Esophagus muscularis mucosa (tissue), 4 donors: ENCODE data around the gene C12orf42. TPM values are rescaled to one million over a fixed set of nuclear protein-coding genes. Genes with fewer than 3 reads are reported as not detected.
"Not testable (repeated sequence)": the region's sequence is repeated elsewhere in the genome, so short reads cannot be mapped to it uniquely, and the experiment has no call there.

Experiments used
- DNase-seq: peaks from one replicate; pipeline ENCODE4 v3.0.0-alpha.2; 2017; ENCODE audit errors: extremely low spot score
- H3K27ac ChIP-seq, 4 donors: fragments of 200-600 bp; sonication (generic); replicated peaks in 1 of 4; 1 replicate in 3 of 4; 2 replicates in 1 of 4; pipeline ENCODE4 v1.5.1; 2016 to 2019; ENCODE audit warnings: mild to moderate bottlenecking in 1 of 4
- H3K27me3 ChIP-seq, 4 donors: fragments of 200-600 bp; sonication (generic); one replicate each; pipeline versions ENCODE4 v1.5.1 to v1.6.0; 2016 to 2019
- H3K36me3 ChIP-seq, 4 donors: fragments of 200-600 bp; sonication (generic); one replicate each; pipeline ENCODE4 v1.5.1; 2016 to 2019
- H3K4me1 ChIP-seq, 4 donors: fragments of 200-600 bp; sonication (generic); one replicate each; pipeline ENCODE4 v1.5.1; 2016 to 2019
- H3K4me3 ChIP-seq, 4 donors: fragments of 200-600 bp; sonication (generic); 1 replicate in 2 of 4; 2 replicates in 2 of 4; pipeline ENCODE4 v1.5.1; 2016 to 2019; ENCODE audit warnings: mild to moderate bottlenecking in 4 of 4, moderate library complexity in 1 of 4
- H3K9me3 ChIP-seq, 4 donors: fragments of 200-600 bp; sonication (generic); 1 replicate in 3 of 4; 2 replicates in 1 of 4; pipeline ENCODE4 v1.5.1; 2016 to 2019
- EP300 ChIP-seq: sonication (generic); formaldehyde crosslinking; IDR thresholded peaks from one replicate; pipeline ENCODE4 v1.6.1; 2017; ENCODE audit warnings: antibody characterized with exemption
- POLR2A ChIP-seq: fragments of 450-650 bp; IDR thresholded peaks from one replicate; pipeline ENCODE4 v1.6.1; 2017; ENCODE audit warnings: antibody characterized with exemption, moderate library complexity, mild to moderate bottlenecking, low read depth
- POLR2AphosphoS5 ChIP-seq, 2 donors: sonication (generic); formaldehyde crosslinking; IDR thresholded peaks; one replicate each; pipeline ENCODE4 v1.6.1; 2017; ENCODE audit warnings: antibody characterized with exemption in 2 of 2
- WGBS: methylation state at CpG from one replicate; pipeline ENCODE4 v1.1.5; 2018; 5-methylcytosine and 5-hydroxymethylcytosine counted together
- intact Hi-C: fragments of 100-400 bp; cut with DNase I; formaldehyde crosslinking; loops from one replicate; pipeline ENCODE4 v1.15.1; 2023
- total RNA-seq, 4 donors: library from RNA; depleted of rRNA; stranded (reverse); fragments of >200 nt; gene quantifications; one replicate each; pipeline versions ENCODE4 v1.1.0 to v1.2.1, GENCODE V29; 2016
- TF ChIP-seq, protein P1 (sequence below), 3 experiments: fragments of 200-600 bp in 2 of 3; fragments of 450-650 bp in 1 of 3; sonication (generic) in 2 of 3; IDR thresholded peaks; one replicate each; pipeline ENCODE4 v1.5.1; 2017 to 2019; ENCODE audit warnings: antibody characterized with exemption in 3 of 3, mild to moderate bottlenecking in 2 of 3, moderate library complexity in 1 of 3

C12orf42 gene
- total RNA-seq, 4 donors from 2014 or later = not detected

GRCh38 chr12:103431950-103432349 is 63.8 kb downstream of the C12orf42 start:
- no peak for TF ChIP-seq POLR2A
- Histone ChIP-seq H3K9me3 (peaks cover 0 to 13% (median 2%) of the 10 kb centered on the region in 4 donors), H3K4me3 (no peak overlapping the region), H3K27ac (no peak overlapping the region), H3K4me1 (no peaks in the 10 kb centered on the region), H3K36me3 (no peaks in the 10 kb centered on the region), H3K27me3 (no peaks in the 10 kb centered on the region)
- intact Hi-C loops = no loop called here
- 82% methylated on average over 2 of the region's 2 CpGs for WGBS
- DNase-seq = no peak

DNA sequence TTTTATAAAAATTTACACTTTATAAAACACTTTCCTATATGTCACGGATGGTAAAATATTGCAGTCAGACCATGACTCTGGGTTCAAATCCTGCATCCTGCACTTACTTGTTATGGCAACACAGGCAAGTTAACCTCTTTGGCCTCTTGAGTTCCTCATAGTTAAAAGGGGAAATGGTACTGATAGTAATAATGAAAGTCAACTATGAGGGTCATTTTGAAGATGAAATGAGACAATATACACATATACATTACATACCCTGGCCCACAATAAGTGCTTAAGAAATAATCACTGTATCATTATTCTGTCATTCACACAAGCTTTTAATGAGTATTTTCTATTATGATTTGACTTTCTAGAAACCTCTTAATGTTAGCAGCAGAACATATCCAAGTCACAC is 64.4 kb downstream of the C12orf42 start:
- no peak for DNase-seq
- Histone ChIP-seq H3K4me3 (no peak overlapping the region), H3K27me3 (no peaks in the 10 kb centered on the region), H3K36me3 (no peaks in the 10 kb centered on the region), H3K4me1 (no peaks in the 10 kb centered on the region), H3K27ac (no peak overlapping the region), H3K9me3 (peaks cover 0 to 13% (median 2%) of the 10 kb centered on the region in 4 donors)
- intact Hi-C loops = no loop called here
- TF ChIP-seq POLR2A (no peak), EP300 (no peak), POLR2AphosphoS5 (IDR thresholded peaks at IDR 0.05) (no peak)
- TF ChIP-seq, protein P1, sequence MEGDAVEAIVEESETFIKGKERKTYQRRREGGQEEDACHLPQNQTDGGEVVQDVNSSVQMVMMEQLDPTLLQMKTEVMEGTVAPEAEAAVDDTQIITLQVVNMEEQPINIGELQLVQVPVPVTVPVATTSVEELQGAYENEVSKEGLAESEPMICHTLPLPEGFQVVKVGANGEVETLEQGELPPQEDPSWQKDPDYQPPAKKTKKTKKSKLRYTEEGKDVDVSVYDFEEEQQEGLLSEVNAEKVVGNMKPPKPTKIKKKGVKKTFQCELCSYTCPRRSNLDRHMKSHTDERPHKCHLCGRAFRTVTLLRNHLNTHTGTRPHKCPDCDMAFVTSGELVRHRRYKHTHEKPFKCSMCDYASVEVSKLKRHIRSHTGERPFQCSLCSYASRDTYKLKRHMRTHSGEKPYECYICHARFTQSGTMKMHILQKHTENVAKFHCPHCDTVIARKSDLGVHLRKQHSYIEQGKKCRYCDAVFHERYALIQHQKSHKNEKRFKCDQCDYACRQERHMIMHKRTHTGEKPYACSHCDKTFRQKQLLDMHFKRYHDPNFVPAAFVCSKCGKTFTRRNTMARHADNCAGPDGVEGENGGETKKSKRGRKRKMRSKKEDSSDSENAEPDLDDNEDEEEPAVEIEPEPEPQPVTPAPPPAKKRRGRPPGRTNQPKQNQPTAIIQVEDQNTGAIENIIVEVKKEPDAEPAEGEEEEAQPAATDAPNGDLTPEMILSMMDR (IDR thresholded peaks at IDR 0.05) = no peak
- 76% methylated on average over 1 of the region's 1 CpG for WGBS

GRCh38 chr12:103425674-103426073 is 70.1 kb downstream of the C12orf42 start:
- 69% methylated on average over 6 of the region's 6 CpGs for WGBS
- H3K27ac ChIP-seq, DNase-seq, H3K4me3 ChIP-seq, H3K36me3 ChIP-seq, H3K4me1 ChIP-seq, H3K27me3 ChIP-seq, H3K9me3 ChIP-seq, intact Hi-C loops: not testable (repeated sequence)

DNA sequence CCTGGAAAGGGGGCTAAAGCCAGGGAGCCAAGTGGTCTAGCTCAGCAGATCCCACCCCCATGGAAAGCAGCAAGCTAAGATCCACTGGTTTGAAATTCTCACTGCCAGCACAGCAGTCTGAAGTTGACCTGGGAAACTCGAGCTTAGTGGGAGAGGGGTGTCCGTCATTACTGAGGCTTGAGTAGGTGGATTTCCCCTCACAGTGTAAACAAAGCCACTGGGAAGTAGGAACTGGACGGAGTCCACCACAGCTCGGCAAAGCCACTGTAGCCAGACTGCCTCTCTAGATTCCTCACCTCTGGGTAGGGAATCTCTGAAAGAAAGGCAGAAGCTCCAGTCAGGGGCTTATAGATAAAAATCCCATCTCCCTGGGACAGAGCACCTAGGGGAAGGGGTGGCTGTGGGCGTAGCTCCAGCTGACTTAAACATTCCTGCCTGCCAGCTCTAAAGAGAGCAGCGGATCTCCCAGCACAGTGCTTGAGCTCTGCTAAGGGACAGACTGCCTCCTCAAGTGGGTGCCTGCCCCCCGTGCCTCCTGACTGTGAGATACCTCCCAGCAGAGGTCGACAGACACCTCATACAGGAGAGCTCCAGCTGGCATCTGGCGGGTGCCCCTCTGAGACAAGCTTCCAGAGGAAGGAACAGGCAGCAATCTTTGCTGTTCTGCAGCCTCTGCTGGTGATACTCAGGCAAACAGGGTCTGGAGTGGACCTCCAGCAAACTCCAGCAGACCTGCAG is 70.8 kb downstream of the C12orf42 start:
- H3K36me3 ChIP-seq, H3K27me3 ChIP-seq, H3K4me3 ChIP-seq, H3K9me3 ChIP-seq, H3K27ac ChIP-seq, H3K4me1 ChIP-seq, DNase-seq, intact Hi-C loops: not testable (repeated sequence)
- 62% methylated on average over 7 of the region's 9 CpGs for WGBS

DNA sequence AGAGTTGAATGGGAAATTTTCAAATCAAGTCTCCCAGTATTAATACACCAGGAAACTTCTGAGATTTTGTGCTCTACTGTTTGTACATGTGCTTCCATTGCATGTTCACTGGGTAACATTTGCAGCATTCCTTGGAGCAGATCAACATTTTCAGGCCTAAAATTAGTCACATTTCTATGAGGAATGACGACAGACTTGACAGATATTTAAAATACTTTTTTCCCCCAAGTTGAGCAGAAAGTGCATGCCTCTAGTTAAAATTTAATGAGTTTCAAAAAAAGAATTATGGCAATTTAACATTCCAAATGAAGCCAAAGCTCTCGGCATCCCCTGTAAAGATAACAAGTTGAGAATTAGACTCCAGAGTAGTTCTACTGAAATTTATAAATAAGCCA is 72.3 kb downstream of the C12orf42 start:
- no peaks in the 10 kb centered on the region for H3K4me1 ChIP-seq
- no peak overlapping the region for H3K4me3 ChIP-seq
- WGBS = 60% methylated on average over 2 of the region's 2 CpGs
- H3K36me3 ChIP-seq = no peaks in the 10 kb centered on the region
- H3K27me3 ChIP-seq = no peaks in the 10 kb centered on the region
- DNase-seq = no peak
- TF ChIP-seq POLR2A (no peak), POLR2AphosphoS5 (IDR thresholded peaks at IDR 0.05) (no peak), EP300 (no peak)
- TF ChIP-seq, protein P1 (IDR thresholded peaks at IDR 0.05) = no peak
- no peaks in the 10 kb centered on the region for H3K9me3 ChIP-seq
- intact Hi-C loops = no loop called here
- H3K27ac ChIP-seq = no peak overlapping the region

DNA sequence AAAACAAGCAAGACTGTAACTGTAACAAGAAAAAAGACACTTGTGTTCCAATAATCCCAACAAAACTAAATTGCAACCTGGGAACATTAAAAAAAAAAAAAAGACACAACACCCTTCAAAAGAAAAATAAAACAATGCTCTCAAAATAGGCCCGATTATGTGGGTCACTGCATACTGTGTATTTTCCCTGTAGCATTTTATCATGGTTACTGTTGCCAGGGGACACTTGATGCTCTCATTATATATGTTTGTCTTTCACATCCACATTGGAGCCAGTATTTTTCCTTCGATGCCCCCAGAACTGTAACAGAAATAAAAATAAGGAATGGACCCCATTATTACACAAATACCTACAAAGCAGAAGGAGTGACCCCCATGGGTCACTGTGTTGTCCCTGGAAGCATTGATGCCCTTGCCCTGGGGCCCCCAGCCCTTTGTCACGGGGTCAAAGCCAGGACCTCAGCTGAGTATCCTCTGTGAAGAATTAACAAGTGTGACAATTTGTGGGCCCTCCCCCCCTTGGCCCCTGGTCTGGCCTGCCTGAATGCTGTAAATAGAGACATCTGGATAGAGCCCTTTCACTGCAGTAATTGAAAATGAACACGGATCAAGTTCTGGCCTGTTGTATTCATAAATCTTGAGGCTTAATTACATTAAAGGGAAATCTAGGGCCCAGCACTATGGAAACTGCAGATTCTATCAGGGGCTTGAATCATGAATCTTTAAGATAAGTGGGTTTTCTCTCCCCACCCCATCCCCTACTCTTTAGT is 72.8 kb downstream of the C12orf42 start:
- Histone ChIP-seq H3K36me3 (no peaks in the 10 kb centered on the region), H3K27ac (no peak overlapping the region), H3K4me1 (no peaks in the 10 kb centered on the region), H3K9me3 (no peaks in the 10 kb centered on the region), H3K27me3 (no peaks in the 10 kb centered on the region), H3K4me3 (no peak overlapping the region)
- 46% methylated on average over 4 of the region's 4 CpGs for WGBS
- no peak for DNase-seq
- intact Hi-C loops = no loop called here
- TF ChIP-seq, protein P1 (IDR thresholded peaks at IDR 0.05) = no peak
- TF ChIP-seq EP300 (no peak), POLR2AphosphoS5 (IDR thresholded peaks at IDR 0.05) (no peak), POLR2A (no peak)
